ENCODE data around the gene NHSL2.

NHSL2 gene

DNA sequence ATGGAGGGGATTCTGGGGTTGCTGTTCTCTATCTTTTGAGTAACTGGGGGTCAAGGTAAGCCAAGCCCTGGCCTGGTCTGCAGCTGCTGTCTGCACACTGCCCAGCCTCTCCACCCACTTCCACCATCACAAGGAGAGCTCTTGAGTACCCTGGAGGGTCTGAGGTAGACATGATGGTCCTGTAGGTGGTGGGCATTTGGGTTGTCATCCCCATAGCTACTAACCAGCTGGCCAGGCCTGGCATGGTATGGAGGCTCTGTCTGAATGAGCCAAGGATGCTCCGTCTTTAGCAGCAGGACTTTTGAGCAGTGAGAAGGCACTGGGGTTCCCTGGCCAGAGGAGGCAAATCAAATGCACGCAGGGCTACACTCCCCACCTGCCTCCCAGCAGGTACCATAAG is 82.7 kb downstream of the NHSL2 start:
- no peak for DNase-seq

GRCh38 chrX:71994601-71995000 is 84.0 kb downstream of the NHSL2 start:
- no peak for DNase-seq

DNA sequence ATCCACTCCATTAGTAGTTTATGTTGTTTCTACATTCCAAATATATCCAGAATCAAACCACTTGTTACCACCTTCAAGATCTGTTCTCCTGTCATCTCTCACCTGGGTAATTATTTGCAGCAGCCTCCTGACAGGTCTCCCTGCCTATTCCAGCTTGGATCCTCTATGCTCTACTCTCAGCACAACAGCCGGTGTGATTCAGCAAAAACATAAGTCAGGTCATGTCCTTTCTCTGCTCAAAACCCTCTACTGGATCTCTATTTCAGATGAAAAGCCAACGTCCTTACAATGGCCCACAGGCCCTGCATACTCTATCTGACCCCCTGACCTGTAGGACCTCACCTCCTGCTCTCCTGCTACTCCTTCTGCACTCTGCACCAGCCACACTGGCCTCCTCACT is 84.5 kb downstream of the NHSL2 start:
- no peak for DNase-seq

GRCh38 chrX:71996136-71996535 is 85.5 kb downstream of the NHSL2 start:
- no peak for DNase-seq

GRCh38 chrX:71996826-71997225 is 86.2 kb downstream of the NHSL2 start:
- DNase-seq, result no peak

DNA sequence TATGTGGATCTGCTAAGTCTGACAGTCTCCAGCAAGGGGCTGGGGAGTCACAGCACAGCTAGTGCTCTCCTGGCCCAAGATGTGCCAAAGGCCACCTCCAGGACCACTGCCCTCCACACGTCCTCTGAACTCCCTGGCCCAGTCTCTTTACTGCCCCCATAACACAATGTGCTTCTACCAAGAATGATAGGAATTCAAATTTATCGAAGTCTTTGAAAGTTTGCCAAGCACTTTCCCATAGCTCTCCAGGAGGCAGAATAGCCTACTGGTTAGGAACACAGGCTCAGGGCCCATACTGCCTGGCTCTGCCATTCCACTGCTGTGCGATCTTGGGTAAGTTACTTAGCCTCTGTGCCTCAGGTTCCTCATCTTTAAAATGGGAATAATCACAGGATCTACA is 86.7 kb downstream of the NHSL2 start:
- DNase-seq, result no peak

DNA sequence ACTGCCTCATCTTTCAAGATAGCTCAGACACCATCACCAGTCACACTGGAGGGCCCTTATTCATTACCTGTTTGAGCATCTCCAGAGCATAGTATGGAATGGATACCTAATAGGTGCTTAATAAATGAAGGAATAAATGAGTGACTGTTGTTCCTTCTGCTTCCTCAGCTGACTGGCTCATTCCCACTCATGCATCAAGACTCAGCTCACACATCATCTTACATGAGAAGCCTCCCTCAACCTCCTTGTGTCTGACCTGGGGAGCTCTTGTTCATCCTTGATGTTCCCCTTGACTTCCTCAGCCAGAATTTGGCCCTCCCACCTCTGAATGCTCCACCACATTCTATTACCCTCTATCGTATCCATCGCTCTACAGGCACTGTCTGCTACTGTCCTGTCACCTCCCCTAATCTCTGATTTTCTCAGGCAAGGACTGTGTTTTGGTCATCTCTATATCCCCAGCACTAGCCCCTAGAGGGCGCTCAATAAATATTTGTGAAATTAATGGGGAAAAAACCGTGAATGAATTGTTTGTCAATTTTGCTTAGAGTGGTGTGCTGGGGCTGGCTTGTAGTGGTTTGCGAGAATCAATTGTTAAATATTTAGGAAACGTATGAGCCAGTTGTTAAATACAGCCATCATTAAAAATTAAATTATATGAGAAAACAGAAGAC is 88.3 kb downstream of the NHSL2 start:
- DNase-seq, result peak; percentile 33

DNA sequence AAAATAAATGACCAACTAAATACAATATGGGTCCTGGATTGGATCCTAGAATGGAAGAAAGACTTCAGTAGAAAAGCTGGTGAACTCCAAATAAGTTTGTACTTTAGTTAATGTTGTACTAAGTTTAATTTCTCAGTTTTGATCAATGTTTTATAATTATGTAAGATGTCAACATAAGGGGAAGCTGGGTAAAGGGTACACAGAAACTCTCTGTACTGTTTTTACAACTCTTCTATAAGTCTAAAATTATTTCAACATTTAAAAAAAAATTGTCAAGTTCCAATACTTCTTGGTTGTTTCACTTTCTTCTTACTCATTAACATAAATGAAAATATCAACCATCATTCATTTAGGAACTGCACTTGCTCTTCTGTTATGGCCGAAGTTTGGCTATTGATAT is 88.9 kb downstream of the NHSL2 start:
- DNase-seq, result no peak

DNA sequence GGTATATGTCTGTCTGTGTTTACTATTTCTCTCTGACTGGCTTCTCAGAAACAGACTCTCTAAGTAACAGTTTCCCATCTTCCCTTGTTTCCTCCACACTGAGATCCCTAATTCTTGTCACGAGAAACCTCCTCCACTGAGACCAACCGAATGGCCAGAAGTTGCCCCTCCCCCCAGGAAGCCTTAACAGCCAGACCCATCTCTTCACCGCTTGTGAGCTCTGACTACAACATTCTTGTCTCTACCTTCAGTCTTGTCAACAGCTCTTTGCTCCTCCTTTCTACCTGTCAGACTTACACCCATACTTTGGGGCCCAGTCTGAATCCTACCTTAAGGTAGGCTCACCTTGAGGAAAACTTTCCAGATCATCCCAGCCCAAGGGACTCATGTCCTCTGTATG is 90.8 kb downstream of the NHSL2 start:
- no peak for DNase-seq

DNA sequence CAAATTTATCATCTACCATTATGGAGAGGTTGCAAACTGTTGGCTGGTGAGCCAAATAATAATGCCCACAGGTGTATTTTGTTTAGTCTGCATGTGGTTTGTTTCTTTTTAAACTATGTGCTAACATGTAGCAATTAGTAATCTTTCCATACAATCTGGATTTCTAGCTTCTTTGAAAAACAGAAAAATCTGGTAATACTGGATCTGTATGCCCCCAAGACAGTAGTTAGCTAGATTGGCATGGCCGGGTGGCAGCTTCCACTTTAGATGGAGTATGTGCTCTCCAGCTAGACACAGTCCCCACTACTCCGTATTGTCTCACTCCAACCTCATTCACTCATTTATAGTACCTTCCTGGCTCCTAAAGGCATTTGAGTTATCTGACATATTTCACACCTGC is 91.3 kb downstream of the NHSL2 start:
- no peak for DNase-seq

- no peak for DNase-seq
Measured at GRCh38 chrX:72002875-72003274, 92.2 kb downstream of the NHSL2 start.

DNA sequence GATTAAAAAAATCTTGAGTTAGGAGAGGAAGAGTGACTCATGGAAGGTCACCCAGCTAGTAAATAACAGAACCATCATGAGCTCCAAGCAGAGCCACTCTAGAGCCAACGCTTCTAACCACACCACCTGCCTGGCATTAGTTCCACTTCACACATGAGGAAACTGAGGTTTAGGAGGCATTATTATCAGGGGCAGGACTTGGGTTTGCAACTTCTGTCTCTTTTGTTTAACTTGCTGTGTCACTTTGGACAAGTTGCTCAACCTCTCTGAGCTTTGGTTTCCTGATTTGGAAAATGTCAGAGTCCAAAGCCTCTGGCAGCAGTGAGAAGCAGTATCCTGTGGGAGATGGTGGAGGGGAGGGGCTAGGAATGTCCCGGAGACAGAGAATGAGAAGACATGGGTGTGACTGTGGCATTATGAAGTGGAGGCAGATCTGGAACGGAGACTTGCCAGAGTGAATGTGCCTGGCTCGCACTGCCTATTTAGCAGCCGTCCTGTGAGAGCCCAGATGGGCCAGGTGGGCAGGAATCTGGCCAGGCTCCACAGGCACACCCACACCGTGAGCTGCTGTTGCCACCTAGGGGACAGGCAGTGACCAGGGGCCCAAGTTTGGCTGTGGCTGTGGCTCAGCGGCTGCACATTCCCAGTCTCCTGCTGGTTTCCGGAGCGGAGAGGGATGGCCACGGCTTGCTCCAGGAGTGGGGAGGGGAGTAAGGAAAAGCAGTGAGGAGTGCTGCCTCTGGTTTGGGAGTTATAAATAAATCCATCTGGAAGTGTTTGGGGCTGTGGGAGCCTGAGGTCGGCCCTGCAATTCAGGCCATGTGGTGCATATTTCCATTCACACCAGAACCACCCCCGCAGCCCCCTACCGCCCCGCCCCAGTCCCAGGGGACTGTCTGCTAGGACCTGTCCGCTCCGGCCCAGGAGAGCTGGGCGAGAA is 93.4 kb downstream of the NHSL2 start:
- DNase-seq, result no peak

DNA sequence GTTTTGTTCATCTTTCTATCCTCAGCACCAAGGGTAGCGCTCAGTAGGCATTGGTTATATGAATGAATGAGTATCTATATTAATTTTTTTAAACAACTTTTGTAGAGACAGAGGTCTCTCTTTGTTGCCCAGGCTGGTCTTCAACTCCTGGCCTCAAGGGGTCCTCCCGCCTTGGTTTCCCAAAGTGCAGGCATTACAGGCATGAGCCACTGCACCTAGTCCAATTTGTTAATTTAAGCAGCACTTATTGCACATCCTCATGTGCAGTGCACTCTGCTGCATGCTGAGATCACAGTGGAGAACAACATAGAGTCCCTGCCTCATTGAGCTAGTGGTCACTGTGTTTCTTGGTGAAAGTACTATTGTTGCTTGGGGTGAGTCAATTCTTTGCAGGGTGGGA is 94.4 kb downstream of the NHSL2 start:
- DNase-seq, result no peak

DNA sequence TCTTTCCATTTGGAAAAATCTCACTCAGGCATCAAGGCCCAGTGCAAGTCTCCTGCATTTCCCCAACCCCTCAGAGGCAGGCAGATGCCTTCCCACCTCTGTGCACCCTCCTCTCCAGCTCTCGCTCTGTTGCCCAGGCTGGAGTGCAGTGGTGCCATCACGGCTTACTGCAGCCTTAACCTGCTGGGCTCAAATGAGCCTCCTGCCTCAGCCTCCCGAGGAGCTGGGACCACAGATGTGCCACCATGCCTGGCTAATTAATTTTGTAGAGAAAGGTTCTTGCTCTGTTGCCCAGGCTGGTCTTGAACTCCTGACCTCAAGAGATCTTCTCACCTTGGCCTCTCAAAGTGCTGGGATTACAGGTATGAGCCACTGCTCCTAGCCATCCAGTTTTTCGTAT is 95.8 kb downstream of the NHSL2 start:
- DNase-seq, result no peak

- no peak for DNase-seq
Measured at GRCh38 chrX:72009731-72010130, 99.1 kb downstream of the NHSL2 start.

DNA sequence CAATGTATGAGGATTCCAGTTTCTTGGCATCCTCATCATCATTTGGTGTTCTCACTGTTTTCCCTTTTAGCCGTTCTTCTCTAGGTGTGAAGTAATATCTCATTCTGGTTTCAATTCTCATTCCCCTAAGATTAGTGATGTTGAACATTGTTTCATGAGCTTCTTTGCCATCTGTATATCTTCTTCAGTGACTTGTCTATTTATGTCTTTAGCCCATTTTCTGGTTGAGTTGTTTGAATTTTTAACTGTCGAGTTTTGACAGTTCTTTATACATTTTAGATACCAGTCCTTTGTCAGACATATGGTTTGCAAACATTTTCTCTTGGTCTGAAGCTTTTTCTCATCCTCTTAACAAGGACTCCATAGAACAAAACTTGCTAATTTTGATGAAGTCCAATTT is 101.1 kb downstream of the NHSL2 start:
- DNase-seq, result no peak

DNA sequence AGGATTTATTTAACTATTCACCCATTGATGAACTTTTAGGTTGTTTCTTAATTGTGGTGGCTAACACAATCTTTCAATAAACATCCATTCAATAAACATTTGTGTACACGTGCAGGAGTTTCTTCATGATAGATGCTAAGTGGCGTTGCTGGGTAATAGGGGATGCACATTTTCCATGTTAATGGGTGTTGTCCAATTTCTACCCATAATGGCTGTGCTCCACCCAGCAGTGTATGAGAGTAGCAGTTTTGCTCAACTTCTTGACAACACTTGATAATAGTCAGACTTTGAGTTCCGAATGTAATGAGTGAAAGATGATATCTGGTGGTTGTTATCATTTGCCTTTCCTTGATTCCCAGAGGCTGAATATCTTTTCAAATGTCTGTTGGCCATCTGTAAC is 104.7 kb downstream of the NHSL2 start:
- no peak for DNase-seq

DNA sequence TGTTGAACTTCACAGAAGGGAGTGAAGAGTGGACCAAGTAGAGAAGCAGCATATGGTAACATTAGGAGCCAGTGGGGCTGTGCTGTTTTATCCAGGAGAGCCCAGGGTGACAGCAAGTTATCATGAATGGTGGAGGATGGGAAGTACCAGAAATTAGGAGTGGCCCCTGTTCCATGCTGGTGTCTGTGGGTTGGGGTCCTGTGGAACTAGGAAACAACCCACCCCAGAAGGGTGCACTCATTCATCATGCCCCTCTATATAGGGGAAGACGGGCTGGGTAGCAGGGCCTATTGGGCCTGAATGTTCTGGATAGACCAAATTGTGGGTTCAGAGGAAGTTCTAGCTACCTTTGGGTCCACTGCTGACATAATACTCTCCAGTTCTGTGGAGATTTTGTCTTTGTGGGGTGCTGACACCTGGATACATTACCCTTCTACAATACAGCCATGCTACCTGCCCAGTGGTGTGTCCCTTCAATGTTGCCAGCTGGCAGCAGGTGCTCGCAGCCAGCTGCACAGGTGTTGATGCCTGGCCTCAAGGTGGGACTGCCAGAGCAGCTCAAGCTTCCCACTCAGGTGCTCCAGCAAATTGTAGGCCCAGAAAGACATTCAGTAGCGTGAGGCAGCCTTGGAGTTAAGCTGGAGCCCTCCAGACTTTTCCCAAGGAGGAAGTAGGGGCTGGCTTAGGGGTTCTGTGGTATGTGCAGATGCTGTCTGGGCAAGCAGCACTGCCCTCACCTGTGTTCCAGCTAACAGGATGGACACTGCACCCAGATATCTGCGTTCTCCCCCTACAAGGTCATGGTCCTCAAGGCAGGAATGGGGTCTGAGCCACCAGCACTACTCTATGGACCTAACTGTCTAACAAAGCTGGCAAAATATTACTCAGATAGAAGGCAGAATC is 106.5 kb downstream of the NHSL2 start:
- DNase-seq, result no peak

- DNase-seq, result peak; percentile 76
Measured at GRCh38 chrX:72018277-72019112, 107.8 kb downstream of the NHSL2 start.

DNA sequence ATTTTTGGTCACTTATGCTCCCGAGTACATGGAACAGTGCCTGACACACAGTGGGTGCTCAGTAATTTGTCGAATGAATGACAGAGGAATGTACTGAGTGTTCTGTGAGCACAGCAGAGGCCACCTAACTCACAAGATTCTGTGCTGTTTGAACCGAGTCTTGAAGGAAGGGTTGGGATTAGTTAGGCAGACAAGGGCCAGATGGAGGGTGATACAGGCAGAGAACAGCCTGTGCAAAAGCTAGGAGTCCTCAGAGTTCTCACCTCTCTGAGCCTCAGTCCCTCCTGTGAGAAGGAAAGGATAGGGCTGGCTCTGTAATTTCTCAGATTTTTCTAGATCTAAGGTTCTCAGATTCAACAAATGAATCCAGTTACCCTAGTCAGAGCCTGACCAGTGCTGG is 108.8 kb downstream of the NHSL2 start:
- DNase-seq, result no peak

DNA sequence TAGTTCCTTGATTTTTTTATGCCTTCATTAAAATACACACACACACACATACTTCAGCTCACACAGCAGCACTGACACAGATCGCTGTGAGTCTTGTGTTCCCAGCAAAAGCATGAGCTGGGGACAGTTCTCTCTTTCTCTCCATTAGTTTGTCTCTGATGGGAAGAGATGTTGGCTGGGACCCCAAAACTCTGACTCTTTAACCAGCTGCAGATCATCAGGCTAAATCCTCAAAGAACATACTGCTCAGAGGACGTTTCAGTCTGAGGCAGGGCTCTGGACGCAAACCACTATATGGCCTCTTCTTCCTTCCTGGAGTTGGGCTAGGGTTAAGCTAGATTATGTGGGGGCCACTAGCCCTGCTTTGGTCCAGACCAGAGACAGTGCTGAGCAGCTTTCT is 109.6 kb downstream of the NHSL2 start:
- no peak for DNase-seq

GRCh38 chrX:72020788-72021187 is 110.1 kb downstream of the NHSL2 start:
- DNase-seq, result no peak
